Measurements from ENCODE around the gene PDIA5.
A peak's percentile ranks its signal among the peaks of the same experiment; 100 is the strongest.

- TF ChIP-seq CTCF (optimal IDR thresholded peaks at IDR 0.05 in 1 of 3, IDR thresholded peaks at IDR 0.05 in 1 of 3, conservative IDR thresholded peaks at IDR 0.05 in 1 of 3; ENCODE audit: extremely low read depth in 1 of 3, insufficient read depth in 2 of 3, low read length in 3 of 3) (peak; percentile 35 to 70 (median 65)), EZH2 (IDR thresholded peaks at IDR 0.05; ENCODE audit: low read length) (no peak)
Observed at GRCh38 chr3:123194552-123194951, 127.7 kb downstream of the PDIA5 start.

Data from keratinocyte (primary cell).